GM12891 (cell line): ENCODE measurements around the gene RNF31.

Experiments
- POLR2A ChIP-seq: IDR thresholded peaks from 2 replicates; pipeline ENCODE4 v1.6.1; 2011; ENCODE audit warnings: low read depth, low read length, control low read depth
- TAF1 ChIP-seq: IDR thresholded peaks from 2 replicates; pipeline ENCODE4 v1.6.1; 2011; ENCODE audit warnings: low read depth, low read length, control low read depth

DNA sequence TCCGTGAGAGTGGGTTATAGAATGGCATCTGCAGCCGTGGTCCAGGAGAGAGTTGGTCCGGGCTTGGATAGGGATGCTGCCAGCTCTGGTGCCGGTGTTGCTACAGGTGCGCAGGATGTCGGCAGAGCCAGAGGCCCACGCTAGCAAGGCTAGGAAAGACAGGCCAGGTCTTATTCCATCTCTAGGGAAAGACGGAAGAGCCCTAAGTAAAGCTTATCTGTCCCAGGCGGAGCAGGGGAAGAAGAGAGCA, 11.8 kb upstream of the RNF31 start:
- TF ChIP-seq POLR2A = no peak
- no peak for TF ChIP-seq TAF1
